Measurements from ENCODE around the gene TTC33.
"Not testable (repeated sequence)": the region's sequence is repeated elsewhere in the genome, so short reads cannot be mapped to it uniquely, and the experiment has no call there.

The TTC33 gene

GRCh38 chr5:40678460-40679147 is 77.2 kb downstream of the TTC33 start:
- DNase-seq = peak; percentile 23

GRCh38 chr5:40678026-40678425 is 77.7 kb downstream of the TTC33 start:
- DNase-seq = no peak

DNA sequence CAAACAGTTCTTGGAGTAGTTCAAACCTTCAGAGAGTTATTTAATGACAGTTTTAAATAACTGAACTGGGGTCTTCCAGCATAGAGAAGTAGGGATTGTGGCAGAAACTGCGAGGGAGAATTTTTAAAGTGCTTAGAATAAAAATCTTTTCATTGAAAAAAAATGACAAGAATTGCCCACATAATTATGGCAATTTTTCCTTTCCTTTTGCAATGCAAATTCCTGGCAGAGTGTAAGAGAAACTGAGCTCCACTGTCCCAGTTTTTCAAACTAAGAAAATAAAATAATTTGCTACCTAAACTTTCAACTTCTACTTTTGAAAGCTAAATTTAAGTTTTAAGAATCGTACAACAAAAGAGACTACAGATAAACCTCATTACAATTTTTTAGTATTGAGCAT is 78.3 kb downstream of the TTC33 start:
- DNase-seq = no peak

- no peak for DNase-seq
Measured at GRCh38 chr5:40676613-40677343, 79.0 kb downstream of the TTC33 start.

DNA sequence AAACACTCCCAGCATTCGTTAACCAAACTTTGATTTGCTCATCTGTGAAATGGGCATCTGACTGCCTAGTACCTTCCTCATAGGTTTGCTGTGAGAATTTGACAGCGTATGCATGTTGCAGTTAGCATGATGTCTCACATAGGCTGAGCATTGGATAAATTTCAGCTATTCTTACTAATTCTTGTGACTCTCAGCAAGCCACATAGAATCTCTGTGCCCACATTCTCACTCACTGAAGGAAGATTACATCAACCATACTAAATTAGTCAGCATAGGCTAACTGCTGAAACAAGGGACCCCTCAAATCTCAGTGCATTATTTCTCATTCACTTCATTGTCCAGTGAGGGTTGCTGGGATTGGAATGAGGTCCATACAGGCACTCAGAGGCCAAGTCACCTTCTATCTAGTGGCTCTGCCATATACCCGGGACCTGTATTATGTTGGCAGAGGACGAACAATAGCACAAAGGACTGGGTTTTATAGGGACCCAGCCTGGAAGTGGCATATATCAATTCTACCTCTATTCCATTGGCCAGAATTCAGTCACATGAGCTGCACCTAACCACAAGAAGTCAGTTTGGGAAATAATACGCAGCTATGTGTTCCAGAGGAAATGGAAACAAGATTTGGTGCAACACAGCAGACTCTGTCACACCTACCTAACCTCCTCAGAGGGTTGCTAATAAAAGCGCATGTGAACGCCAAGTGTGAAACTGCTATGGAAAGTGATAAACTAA is 80.2 kb downstream of the TTC33 start:
- DNase-seq = no peak

- DNase-seq = no peak
Measured at GRCh38 chr5:40674661-40675235, 81.0 kb downstream of the TTC33 start.

GRCh38 chr5:40672425-40672824 is 83.3 kb downstream of the TTC33 start:
- no peak for DNase-seq

GRCh38 chr5:40669606-40670390 is 86.0 kb downstream of the TTC33 start:
- no peak for DNase-seq

DNA sequence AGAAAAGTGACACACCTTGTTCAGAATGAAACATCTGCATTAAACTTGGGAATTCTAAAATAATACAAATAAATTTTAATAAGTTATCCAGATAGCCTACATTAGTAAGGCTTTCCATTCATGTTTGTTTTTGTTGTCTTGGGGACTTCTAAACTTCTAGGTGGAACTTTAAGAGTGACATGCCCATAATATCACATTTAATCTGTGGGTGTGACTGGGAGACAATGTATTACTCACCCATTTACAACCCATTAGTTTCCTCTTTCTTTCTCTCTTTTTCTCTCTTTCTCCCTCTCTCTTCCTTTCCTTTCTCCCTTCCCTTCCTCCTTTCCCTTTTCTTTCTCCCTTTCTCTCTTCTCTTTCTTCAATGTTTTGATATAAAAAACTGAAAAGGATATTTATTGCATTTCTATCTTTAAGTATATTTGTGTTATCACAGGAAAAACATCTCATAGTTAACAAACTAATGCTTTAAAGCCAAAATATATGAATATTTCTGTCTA is 88.5 kb downstream of the TTC33 start:
- DNase-seq = no peak

GRCh38 chr5:40666657-40667056 is 89.1 kb downstream of the TTC33 start:
- DNase-seq = no peak

- DNase-seq = no peak
Measured at GRCh38 chr5:40665635-40666298, 90.0 kb downstream of the TTC33 start.

DNA sequence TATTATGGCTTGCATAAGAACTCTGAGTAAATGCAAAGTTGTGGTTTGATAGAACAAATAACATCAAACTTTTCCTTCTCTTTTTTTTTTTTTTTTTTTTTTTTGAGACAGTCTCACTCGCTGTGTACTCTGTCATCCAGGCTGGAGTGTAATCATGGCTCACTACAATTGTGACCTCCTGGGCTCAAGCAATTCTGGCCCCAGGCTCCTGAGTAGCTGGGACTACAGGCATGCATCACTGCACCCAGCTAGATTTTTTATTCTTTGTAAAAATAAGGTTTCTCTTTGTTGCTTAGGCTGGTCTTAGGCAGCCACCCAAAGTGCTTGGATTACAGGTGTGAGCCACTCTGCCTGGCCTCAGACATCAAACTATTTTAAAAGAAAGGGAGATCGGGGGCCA is 95.0 kb downstream of the TTC33 start:
- no peak for DNase-seq

DNA sequence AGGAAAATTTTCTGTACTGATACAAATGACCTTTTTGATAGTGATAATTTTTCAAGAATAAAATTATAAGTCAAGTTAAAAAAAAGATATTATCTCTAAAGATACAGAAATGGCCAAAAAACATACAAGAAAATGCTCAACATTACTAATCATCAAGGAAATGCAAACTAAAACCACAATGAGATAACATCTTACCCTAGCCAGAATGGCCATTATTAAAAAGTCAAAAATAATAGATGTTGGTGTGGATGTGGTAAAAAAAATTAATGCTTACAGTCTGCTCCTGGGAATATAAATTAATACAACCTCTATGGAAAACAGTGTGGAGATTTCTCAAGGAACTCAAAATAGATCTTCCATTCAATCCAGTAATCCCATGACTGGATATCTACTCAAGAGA is 99.0 kb downstream of the TTC33 start:
- DNase-seq = no peak

GRCh38 chr5:40656091-40656490 is 99.7 kb downstream of the TTC33 start:
- not testable (repeated sequence) for DNase-seq

- no peak for DNase-seq
Measured at GRCh38 chr5:40655138-40655537, 100.6 kb downstream of the TTC33 start.

- DNase-seq = no peak
Measured at GRCh38 chr5:40654377-40654991, 101.3 kb downstream of the TTC33 start.

DNA sequence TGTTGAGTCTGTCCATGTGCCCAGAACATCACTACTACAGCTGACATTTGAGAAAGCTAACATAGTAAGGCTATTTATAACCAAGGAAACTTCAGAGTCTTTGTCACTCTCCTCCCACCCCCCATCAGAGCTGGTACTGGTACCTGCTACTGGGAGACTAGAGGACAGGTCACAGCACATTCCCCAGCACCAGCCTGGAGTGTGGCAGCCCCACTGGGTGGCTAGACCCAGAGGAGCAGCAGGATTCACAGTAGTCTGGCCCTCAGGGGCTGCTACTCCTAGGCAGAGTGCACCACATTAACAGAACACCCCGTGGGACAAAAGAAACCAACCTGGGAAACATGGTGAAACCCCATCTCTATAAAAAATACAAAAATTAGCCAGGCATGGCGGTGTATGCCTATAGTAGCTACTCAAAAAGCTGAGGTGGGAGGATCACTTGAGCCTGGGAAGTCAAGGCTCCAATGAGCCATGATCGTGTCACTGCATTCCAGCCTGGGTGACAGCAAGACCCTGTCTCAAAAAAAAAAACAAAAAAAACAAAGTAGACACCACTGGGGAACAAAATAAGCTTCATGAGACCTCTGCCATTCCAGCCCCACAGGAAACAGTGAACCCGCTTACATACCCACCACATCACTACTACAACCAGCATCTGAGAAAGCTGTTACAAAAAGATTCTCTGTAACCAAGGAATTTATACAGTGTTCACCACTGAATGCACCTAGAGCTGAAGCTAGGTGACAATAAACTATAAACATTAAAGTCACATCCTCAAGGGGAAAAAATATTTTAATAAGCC is 102.3 kb downstream of the TTC33 start:
- DNase-seq = no peak

DNA sequence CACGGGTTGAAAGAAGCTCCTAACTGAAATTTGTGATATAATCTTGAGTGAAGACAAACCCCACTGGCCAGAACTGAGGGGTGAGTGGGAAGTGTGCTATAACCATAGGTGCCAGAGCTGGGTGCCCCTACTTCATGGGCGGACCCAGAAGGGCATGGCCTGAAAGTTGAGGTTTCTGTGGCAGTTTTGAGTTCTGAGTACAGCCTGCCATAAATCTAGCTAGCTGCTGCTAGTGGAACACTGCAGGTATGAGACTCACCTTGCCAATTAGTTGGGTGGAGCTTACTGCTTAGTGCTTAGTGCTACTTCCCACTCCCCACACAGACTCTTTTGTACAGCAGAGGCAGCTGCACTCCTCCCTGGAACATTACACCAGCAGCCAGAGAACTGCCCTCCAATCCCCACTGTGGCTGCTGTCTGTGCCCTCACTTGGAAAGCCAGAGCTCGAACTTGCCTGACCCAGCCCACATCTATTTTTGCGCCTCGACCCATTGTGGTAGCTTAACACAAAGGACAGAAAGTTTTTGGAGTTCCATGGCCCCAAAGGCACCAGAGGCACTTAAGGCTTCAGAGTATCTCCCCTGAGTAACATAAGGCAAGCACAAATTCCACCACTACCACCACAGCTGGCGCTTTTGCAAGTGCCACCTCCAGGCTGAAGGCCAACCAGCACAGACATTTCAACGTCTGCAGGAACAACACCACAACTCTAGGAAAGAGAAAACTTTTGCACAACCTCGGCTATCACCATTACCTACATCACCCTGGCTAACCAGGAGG is 103.1 kb downstream of the TTC33 start:
- no peak for DNase-seq

- DNase-seq = no peak
Measured at GRCh38 chr5:40651201-40651600, 104.6 kb downstream of the TTC33 start.

Data from NCI-H510A treated with DMSO at 0.1 percent for 48 hours (cell line).